Measurements from ENCODE around the gene RPL18. TPM values are rescaled to one million over a fixed set of nuclear protein-coding genes. Genes with fewer than 3 reads are reported as not detected.

RPL18 gene
- total and polyA plus RNA-seq, 9 of the 15 experiments (the other 6 are each of a cell fraction or from before 2014, with no cell fraction given) = 312 to 2,635 (median 1,653) TPM

- no peak for TF ChIP-seq RBM25 (IDR thresholded peaks at IDR 0.05; ENCODE audit: low read depth, low read length, severe bottlenecking)
- TF ChIP-seq GATAD2A (IDR thresholded peaks at IDR 0.05) = 0 out of 2 replicates have a peak, but pooled peaks have one; percentile 37
- TF ChIP-seq ZNF583 (CRISPR knock-in tag; IDR thresholded peaks at IDR 0.05) = peak; percentile 27; the same call in 1 of the 2 replicates
- peak; percentile 69 for TF ChIP-seq NCOR1 (IDR thresholded peaks at IDR 0.05)
- TF ChIP-seq STAT6 (CRISPR knock-in tag; IDR thresholded peaks at IDR 0.05) = no peak
- TF ChIP-seq BCOR (IDR thresholded peaks at IDR 0.05) = peak; percentile 7; the same call in 1 of the 2 replicates
- TF ChIP-seq NR3C1 (CRISPR knock-in tag; IDR thresholded peaks at IDR 0.05) = no peak
- TF ChIP-seq TRIM28 (IDR thresholded peaks at IDR 0.05) = 0 out of 2 replicates have a peak, but pooled peaks have one; percentile 25
- no peak for TF ChIP-seq E2F8 (IDR thresholded peaks at IDR 0.05; ENCODE audit: low read depth, partially characterized antibody)
- TF ChIP-seq SUPT5H (IDR thresholded peaks at IDR 0.05) = no peak
- TF ChIP-seq L3MBTL2 (IDR thresholded peaks at IDR 0.05) = peak; percentile 91
- TF ChIP-seq KLF16 (IDR thresholded peaks at IDR 0.05) = 0 out of 2 replicates have a peak, but pooled peaks have one; percentile 6
- TF ChIP-seq NBN (IDR thresholded peaks at IDR 0.05; ENCODE audit: low read depth) = 0 out of 2 replicates have a peak, but pooled peaks have one; percentile 1
- TF ChIP-seq TEAD1 (CRISPR knock-in tag; IDR thresholded peaks at IDR 0.05) = peak; percentile 36 to 80; a peak in 2 of 4 replicates
- TF ChIP-seq NKRF (IDR thresholded peaks at IDR 0.05; ENCODE audit: borderline replicate concordance) = peak; percentile 15; the same call in 1 of the 2 replicates
- no peak for TF ChIP-seq MTF1 (CRISPR knock-in tag; IDR thresholded peaks at IDR 0.05; ENCODE audit: borderline replicate concordance)
- TF ChIP-seq TAL1 (IDR thresholded peaks at IDR 0.05) = peak; percentile 21; the same call in 1 of the 2 replicates
- peak; percentile 38 for TF ChIP-seq NFYB (IDR thresholded peaks at IDR 0.05; ENCODE audit: extremely low read depth, insufficient read length)
- TF ChIP-seq GABPB2 (CRISPR knock-in tag; conservative IDR thresholded peaks at IDR 0.05) = no peak
- no peak for TF ChIP-seq NFXL1 (CRISPR knock-in tag; IDR thresholded peaks at IDR 0.05)
- no peak for TF ChIP-seq JUND (IDR thresholded peaks at IDR 0.05; ENCODE audit: borderline replicate concordance, low read depth, low read length)
- TF ChIP-seq JUND (tag; IDR thresholded peaks at IDR 0.05; ENCODE audit: borderline replicate concordance, low read depth, low read length) = peak; percentile 48; the same call in 1 of the 3 replicates
- TF ChIP-seq ZNF263 (CRISPR knock-in tag; IDR thresholded peaks at IDR 0.05; ENCODE audit: borderline replicate concordance) = peak; percentile 89
Observed at GRCh38 chr19:48633148-48634035, 14.4 kb upstream of the RPL18 start (continued).

Data from K562 (cell line).